B cell (primary cell): Measurements from ENCODE around the gene DHRS1.

Source experiments
- EZH2 ChIP-seq: IDR thresholded peaks from 2 replicates; pipeline ENCODE4 v1.6.1; 2012; ENCODE audit warnings: borderline replicate concordance, low read depth, mild to moderate bottlenecking, moderate library complexity, low read length; ENCODE audit not compliant: insufficient read depth, poor library complexity, severe bottlenecking
- TF ChIP-seq, protein P1 (sequence below): fragments of 200-600 bp; IDR thresholded peaks from one replicate; pipeline ENCODE4 v1.8.0; 2022; ENCODE audit warnings: antibody characterized with exemption, mild to moderate bottlenecking

DNA sequence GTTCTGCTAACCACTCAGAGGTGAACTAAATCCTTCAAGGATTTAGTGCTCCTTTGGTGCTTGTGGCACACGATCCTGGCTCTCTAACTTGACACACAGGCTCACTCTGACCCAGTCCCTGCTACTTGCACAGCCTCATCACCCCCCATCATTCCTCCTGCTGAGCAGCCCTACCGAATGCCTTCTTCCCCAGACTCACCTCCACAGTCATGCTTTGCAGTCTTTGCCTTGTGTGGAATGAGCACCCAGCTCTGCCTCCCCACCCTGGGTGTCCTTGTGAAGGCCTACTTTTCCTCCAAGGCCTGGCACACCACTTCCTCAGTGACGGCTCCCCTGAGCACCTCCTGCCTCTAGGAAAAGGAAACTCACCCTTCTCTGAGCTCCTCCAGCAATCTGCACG, 49.2 kb downstream of the DHRS1 start:
- TF ChIP-seq, protein P1, sequence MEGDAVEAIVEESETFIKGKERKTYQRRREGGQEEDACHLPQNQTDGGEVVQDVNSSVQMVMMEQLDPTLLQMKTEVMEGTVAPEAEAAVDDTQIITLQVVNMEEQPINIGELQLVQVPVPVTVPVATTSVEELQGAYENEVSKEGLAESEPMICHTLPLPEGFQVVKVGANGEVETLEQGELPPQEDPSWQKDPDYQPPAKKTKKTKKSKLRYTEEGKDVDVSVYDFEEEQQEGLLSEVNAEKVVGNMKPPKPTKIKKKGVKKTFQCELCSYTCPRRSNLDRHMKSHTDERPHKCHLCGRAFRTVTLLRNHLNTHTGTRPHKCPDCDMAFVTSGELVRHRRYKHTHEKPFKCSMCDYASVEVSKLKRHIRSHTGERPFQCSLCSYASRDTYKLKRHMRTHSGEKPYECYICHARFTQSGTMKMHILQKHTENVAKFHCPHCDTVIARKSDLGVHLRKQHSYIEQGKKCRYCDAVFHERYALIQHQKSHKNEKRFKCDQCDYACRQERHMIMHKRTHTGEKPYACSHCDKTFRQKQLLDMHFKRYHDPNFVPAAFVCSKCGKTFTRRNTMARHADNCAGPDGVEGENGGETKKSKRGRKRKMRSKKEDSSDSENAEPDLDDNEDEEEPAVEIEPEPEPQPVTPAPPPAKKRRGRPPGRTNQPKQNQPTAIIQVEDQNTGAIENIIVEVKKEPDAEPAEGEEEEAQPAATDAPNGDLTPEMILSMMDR, result no peak
- no peak for TF ChIP-seq EZH2
